ENCODE data around the gene LAMA2. TPM values are rescaled to one million over a fixed set of nuclear protein-coding genes. Genes with fewer than 3 reads are reported as not detected.

LAMA2 gene
- total RNA-seq, 6 experiments from 2014 or later, result 2.9 to 12.1 (median 6.2) TPM

DNA sequence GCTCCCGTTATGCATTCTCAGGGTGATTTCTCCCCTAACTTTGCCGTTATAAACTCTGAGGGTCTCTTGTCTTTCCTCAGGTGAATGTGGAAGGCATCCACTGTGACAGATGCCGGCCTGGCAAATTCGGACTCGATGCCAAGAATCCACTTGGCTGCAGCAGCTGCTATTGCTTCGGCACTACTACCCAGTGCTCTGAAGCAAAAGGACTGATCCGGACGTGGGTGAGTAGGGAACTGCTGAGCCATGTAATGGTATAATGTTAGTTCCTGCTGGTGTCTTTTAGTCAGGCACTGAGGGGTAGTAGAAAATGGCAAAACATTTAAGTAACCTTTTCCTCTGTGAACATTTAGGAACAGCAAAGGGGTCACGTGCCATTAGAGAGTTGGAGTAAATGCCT is 431.6 kb downstream of the LAMA2 start:
- no peaks in the 10 kb centered on the region for H3K27me3 ChIP-seq
- WGBS (ENCODE audit: insufficient coverage, low coverage, low lambda C conversion rate, missing lambda C conversion rate), result 55% methylated on average over 7 of the region's 9 CpGs
- H3K27ac ChIP-seq, result no peak overlapping the region
- intact Hi-C loops (cut with DNase I), result no loop called here
- ATAC-seq (no peak), DNase-seq (no peak)
- no peak overlapping the region for H3K4me3 ChIP-seq
- H3K9me3 ChIP-seq, result no peaks in the 10 kb centered on the region
- TF ChIP-seq POLR2A (IDR thresholded peaks at IDR 0.05) (no peak), CTCF (IDR thresholded peaks at IDR 0.05) (no peak)
- H3K36me3 ChIP-seq, result no peaks in the 10 kb centered on the region
- no peaks in the 10 kb centered on the region for H3K4me1 ChIP-seq

- ATAC-seq, result no peak
- Histone ChIP-seq H3K9me3 (no peaks in the 10 kb centered on the region), H3K36me3 (no peaks in the 10 kb centered on the region), H3K27me3 (no peaks in the 10 kb centered on the region), H3K4me3 (no peak overlapping the region), H3K4me1 (no peaks in the 10 kb centered on the region), H3K27ac (no peak overlapping the region)
- intact Hi-C loops (cut with DNase I), result no loop called here
- TF ChIP-seq POLR2A (IDR thresholded peaks at IDR 0.05) (no peak), CTCF (IDR thresholded peaks at IDR 0.05) (no peak)
- DNase-seq, result no peak
- 3% methylated on average over 3 of the region's 3 CpGs for WGBS (ENCODE audit: insufficient coverage, low coverage, low lambda C conversion rate, missing lambda C conversion rate)
Observed at GRCh38 chr6:129317931-129318820, 435.2 kb downstream of the LAMA2 start.

- TF ChIP-seq CTCF (IDR thresholded peaks at IDR 0.05) (no peak), POLR2A (IDR thresholded peaks at IDR 0.05) (no peak)
- DNase-seq (no peak), ATAC-seq (no peak)
- H3K36me3 ChIP-seq, result no peaks in the 10 kb centered on the region
- no peaks in the 10 kb centered on the region for H3K27me3 ChIP-seq
- intact Hi-C loops (cut with DNase I), result no loop called here
- no peaks in the 10 kb centered on the region for H3K4me1 ChIP-seq
- 53% methylated on average over 2 of the region's 2 CpGs for WGBS (ENCODE audit: insufficient coverage, low coverage, low lambda C conversion rate, missing lambda C conversion rate)
- H3K9me3 ChIP-seq, result no peaks in the 10 kb centered on the region
- no peak overlapping the region for H3K4me3 ChIP-seq
- no peak overlapping the region for H3K27ac ChIP-seq
Observed at GRCh38 chr6:129320892-129321291, 438.0 kb downstream of the LAMA2 start.

DNA sequence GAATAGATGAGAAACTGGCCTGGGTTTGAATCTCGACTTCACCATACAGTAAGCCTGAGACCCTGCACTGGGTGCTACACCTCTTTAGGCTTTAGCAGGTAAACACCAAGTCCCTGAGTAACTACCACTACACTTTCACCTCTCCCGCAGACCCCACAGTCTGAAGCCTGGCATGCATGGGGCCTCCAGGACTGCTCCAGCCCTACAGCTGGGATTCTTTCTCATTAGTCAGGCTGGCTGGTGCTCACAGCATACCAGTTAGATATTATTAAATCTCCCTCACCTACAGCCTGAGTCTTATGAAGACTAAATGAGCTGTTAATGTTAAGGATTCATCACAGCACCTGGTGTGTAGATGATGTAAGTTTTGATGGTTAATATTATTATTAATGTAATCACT is 438.4 kb downstream of the LAMA2 start:
- DNase-seq (no peak), ATAC-seq (no peak)
- Histone ChIP-seq H3K4me1 (no peaks in the 10 kb centered on the region), H3K36me3 (no peaks in the 10 kb centered on the region), H3K27me3 (no peaks in the 10 kb centered on the region), H3K9me3 (no peaks in the 10 kb centered on the region), H3K27ac (no peak overlapping the region), H3K4me3 (no peak overlapping the region)
- WGBS (ENCODE audit: insufficient coverage, low coverage, low lambda C conversion rate, missing lambda C conversion rate), result 39% methylated on average over 2 of the region's 2 CpGs
- TF ChIP-seq CTCF (IDR thresholded peaks at IDR 0.05) (no peak), POLR2A (IDR thresholded peaks at IDR 0.05) (no peak)
- intact Hi-C loops (cut with DNase I), result no loop called here

All from right lobe of liver (tissue), 6 donors.